NB4 (cell line): ENCODE measurements around the gene PELI2.

Experiments
- CTCF ChIP-seq: IDR thresholded peaks from one replicate; pipeline ENCODE4 v1.5.1; 2012; ENCODE audit warnings: low read depth, low read length
- POLR2A ChIP-seq: IDR thresholded peaks from 2 replicates; pipeline ENCODE4 v1.6.1; 2011; ENCODE audit warnings: mild to moderate bottlenecking; ENCODE audit not compliant: insufficient read length; ENCODE audit errors: extremely low read depth

- TF ChIP-seq CTCF (no peak), POLR2A (no peak)
Measured at GRCh38 chr14:56215180-56215579, 97.0 kb downstream of the PELI2 start.
